C4-2B (cell line): ENCODE measurements around the gene CA10.

Source experiments
- CTCF ChIP-seq: fragments of 450-650 bp; conservative IDR thresholded peaks from 2 replicates; pipeline ENCODE4 v1.5.1; 2017; ENCODE audit warnings: mild to moderate bottlenecking
- ZFX ChIP-seq: fragments of 450-650 bp; IDR thresholded peaks from 2 replicates; pipeline ENCODE4 v1.6.1; 2017

GRCh38 chr17:51601622-51602261 lies 556.8 kb downstream of the CA10 start:
- TF ChIP-seq CTCF, result no peak
- no peak for TF ChIP-seq ZFX
